ENCODE results near the gene IRAK1.

IRAK1 gene

GRCh38 chrX:154019633-154020528 lies at the start of gene IRAK1:
TSS of gene IRAK1 (minus strand) at chrX:154019902. CDS start at chrX:154019812, 90 bp downstream.
- DNase-seq = peak; percentile 73

GRCh38 chrX:154068560-154068959 lies 48.9 kb upstream of the IRAK1 start:
- no peak for DNase-seq

GRCh38 chrX:154064637-154065435 lies 45.1 kb upstream of the IRAK1 start:
- no peak for DNase-seq

DNA sequence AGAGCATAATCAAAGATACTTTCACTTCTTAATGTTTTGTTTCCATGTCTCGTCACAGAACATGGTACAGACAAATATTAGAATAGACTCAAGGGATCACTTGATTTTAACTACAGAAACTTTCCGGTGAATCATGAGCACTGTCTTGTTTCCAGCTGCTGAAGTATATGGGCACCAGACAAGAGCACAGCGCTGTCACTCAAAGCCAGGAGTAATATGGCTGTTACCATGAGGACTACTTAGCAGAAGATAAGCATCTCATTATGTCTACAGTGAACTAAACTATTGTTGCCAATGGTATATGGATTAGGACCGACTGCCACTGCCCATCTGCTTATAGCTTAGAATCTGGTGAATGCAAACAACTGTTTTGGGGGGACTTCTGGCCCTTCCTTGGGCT lies 43.5 kb upstream of the IRAK1 start:
- no peak for DNase-seq

DNA sequence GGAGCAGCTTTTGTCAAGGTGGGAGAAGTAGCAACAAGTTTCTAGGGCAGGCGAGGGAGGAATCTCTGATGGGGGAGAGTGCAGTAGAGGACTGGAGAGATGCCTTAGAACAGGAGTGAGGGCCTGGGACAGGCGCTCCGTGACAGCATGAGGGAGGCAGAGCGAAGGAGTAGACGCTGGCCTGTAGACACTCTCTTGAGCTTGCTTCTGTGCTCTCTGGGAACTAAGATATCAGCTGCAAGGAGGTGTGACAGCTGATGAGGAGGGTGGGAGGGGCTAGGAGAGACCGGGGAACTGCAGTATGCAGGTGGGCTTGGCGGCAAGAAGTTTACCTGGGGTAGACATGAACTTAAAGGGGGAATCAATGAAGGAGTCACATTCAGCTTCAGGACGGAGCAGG lies 42.1 kb upstream of the IRAK1 start:
- DNase-seq = no peak

DNA sequence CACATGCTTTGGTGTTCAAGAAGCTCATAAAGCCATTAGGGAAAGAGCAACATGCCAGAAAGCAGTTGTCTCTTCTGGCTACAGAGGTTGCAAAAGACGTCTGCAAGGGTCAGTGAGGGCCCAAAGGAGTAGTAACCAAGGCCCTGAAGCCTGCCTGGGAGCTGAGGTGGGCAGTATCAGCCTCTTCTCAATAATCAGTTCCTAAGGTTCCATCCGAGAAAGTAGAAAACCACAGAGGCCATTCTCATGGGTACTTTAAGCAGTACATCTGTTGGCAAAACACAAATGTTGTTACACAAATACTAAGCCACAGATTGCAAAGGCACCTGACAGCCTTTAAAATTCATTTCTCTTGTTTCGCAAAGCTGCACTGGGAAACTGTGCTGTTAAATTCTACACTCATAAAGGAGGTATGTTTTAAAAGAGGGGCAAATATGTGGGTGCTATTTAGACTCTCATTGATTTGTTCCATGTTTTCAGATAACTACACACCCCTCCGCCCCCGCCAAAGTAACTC lies 40.1 kb upstream of the IRAK1 start:
- no peak for DNase-seq

GRCh38 chrX:154059231-154059630 lies 39.5 kb upstream of the IRAK1 start:
- DNase-seq = no peak

DNA sequence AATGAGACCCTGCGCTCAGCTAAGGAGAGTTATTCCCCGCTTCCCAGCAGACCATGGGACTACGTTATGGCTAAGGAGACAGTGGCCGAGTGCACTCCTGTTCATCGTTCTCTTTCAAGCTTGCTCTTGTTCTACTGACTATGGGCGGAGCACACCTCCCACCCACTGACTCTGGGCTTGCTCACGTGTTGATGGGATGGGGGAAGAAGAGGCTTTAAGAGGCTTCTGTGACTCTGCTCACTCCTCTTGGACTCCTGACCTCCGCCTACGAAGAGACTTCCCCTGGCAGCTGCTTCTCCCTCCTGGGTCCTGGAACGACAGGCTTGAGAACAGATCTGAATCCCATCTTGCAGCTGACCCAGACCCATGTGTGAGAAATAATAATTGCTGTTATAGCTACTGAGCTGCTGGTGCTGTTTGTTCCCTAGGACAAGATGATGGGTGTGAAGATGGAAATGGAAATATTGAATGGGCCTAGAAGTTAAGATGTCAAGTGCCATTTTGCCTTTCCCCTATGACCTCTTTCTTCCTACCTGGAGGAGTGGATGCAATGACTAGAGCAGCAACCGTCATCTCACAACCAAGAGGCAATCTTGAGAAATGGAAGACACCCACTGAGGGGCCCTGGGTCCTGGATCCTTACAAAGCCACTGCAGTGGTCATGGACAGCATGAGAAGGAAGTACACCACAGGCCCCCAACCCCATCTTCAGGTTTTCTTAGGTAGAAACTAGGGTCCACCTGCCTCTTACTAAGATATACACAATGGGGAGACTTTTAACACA lies 38.7 kb upstream of the IRAK1 start:
- no peak for DNase-seq

DNA sequence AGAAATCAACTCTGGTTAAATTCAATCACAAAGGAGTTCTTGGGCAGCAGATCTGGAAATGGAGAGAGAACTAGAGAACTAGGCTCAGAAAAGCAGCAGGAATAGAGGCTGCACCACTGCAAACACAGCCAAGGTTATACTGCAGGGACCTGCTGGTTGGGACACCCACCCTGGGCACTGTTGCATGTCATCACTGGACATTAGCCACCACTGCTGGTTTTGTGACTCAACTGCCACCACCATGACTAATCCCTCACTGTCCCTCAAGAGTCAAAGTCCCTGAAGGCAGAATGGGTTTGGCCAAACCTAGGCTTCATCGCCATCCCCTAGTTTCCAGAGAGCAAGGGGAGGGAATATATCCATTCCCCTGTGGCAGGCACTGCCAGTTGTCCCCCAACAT lies 38.1 kb upstream of the IRAK1 start:
- no peak for DNase-seq

GRCh38 chrX:154056770-154057241 lies 37.1 kb upstream of the IRAK1 start:
- no peak for DNase-seq

DNA sequence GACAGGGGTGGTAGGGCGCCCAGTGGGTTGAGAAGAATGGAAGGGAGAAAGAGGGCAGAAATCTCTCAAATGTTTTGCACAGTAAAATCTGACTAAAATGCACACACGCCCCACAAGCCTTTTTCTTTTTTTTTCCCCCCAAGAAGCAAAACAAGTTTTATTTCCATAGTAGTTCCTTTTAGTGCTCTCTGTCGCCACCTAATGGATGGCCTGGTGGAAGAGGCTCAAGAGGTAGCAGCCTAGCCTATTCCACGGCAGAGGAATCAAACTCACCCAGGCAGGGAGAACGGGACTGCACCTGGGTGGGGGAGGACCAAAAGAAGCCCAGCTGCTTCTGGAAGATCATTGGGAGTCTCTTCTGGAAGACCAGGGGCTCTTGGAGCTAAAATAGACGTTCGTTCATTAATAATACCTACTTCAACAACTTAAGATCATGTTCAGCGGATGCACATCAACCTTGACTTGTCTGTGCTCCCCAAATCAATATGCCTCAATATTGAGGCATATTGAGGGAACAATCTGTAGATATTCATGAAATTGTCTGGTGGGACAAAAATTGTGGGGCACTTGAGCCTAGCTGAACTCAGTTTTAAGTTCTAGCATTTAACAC lies 31.6 kb upstream of the IRAK1 start:
- DNase-seq = peak; percentile 69

DNA sequence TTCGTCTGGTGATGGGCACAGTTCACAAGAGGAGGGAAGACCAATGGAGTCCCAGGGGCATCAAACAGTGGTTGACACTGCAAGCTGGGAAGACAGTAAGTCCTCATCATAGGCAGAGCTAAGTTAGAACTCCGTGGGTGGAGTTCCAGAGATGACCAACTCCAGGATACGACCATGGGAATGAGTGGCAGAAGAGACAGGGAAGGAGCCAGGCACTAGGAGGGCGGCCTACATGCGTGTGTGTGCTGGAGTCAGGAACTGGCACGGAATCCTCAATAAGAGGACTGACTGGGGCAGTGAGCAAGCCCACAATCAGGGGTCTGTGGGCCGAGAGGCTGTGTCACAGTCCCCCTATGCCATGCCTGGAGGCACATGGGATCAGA lies 30.4 kb upstream of the IRAK1 start:
- DNase-seq = no peak

DNA sequence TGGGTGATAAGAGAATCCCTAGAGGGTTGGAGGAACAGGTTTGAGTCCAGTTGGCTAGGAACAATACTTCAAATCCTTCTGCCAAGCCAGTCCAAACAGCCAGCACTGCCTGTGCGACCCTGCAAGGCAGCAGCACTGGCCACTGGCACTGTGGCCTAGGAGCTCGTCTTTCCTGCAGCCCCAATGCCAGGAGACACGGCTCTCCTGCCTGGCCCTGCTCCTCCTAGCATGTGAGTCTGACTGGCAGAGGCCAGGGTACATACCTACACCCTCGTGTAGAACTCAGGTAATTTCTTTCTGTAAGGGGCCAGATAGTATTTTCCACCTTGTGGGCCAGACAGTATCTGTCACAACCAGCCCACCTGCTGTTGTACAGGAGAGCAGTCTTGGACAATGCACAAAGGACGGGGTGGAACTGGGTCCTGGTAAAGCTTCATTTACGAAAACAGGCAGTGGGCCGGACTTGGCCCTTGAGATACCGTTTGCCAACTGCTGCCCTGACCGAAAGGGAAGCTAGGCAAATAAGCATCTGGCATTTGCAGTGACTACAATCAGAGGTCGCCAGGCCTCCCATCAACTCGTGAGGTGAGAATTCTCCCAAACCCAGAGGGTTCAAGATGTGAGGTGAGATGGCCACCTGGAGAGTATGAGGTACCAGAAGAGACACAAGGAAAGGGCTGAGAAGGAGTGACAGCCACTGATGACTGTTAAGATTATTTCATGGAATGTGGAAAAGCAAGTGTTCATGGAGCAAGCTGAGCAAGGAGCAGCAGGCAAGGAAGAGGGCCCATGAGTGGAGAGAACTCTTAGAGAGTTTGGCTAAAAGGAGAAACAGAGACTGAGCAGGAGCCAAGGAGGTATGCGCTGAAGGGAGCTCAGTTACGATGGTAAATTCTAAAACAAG lies 29.8 kb upstream of the IRAK1 start:
- DNase-seq = no peak

GRCh38 chrX:154048398-154048797 lies 28.7 kb upstream of the IRAK1 start:
- DNase-seq = no peak

DNA sequence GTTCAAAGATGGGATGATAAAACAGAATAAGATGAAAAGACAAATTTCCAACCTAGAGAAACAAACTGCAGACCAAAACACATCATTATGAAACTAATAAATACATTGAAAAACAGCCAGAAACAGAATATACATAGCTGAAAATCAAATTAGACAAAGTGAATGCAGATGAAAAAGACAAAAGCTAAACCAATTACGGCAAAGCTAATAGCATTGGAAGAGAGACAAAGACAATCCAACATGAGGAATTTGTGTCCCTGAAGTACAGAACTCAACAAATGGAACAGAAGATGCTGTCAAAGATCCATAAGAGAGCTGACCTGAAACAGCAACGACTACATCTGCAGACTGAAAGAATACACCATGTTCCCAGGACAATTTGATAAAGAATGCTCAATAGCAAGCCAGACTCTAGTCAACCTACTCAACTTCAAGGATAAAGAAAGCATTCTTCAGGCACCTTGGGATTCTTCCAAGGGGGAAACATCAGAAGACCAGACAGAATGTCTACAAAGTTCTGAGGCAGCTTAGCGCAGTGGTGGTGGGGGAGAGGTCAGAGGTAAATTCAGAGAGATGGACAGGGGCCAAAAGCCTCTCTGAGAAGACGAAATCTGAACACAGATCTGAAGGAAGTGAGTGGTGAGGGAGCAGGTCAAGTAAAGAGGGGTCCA lies 27.4 kb upstream of the IRAK1 start:
- no peak for DNase-seq

GRCh38 chrX:154046031-154046781 lies 26.5 kb upstream of the IRAK1 start:
- DNase-seq = no peak

DNA sequence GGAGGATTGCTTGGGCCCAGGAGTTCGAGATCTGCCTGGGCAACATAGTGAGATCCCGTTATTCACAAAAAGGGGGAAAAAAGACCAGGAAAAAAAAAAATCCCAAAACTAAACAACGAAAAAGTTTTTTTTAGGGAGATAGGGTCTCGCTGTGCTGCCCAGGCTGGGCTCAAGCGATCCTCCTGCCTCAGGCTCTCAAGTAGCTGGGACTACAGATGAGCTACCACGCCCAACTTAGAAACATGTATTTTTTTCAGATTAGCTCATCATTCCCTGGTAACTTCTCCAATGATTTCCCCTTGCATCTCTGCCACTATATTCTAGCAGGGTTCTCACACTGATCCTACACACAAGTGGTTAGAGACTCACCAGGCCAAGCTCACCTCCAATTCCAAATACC lies 24.4 kb upstream of the IRAK1 start:
- DNase-seq = no peak

DNA sequence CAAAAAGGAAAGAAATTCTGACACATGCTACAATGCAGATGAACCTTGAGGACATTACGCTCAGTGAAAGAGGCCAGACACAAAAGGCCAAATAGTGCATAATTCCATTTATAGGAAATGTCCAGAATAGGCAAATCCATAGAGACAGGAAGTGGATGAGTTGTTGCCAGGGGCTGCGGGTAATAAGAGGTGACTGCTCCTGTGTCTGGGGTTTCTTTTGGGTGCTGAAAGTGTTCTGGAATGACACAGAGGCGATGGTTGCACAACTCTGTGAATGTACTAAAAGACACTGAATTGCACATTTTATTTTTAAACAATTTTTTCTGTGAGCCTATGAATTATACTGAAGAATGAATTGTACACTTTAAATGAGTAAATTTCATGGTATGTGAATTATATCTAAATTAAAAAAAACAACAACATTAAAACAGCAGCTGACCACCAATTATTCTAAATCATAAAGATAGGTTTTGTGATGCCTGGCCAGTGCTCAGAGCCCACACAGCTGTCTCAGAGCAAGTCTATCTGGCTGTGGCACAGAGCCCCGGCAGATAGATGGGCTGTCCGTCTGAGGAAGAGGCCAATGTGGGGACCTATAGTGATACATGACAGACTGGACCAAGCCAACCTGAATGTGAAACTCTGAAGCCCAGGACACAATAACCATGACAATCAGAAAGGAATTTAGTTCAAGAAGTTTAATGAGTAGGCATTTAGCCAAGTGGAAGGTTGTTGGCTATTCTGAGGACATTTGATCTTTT lies 23.5 kb upstream of the IRAK1 start:
- DNase-seq = no peak

DNA sequence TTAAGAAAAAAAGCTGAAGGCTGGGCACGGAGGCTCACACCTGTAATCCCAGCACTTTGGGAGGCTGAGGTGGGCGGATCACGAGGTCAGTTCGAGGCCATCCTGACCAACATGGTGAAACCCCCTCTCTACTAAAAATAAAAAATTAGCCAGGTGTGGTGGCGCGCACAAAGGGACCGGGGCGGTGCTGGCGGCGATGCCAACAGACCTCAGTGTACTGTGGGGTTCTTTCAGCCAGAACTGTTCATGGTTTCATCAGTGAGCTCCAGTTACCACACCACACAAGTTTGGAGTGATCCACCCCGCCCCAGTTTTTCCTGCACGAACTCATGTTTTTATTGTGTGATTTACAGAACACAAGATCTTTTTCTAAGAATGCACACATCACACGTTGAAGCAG lies 21.2 kb upstream of the IRAK1 start:
- no peak for DNase-seq
